Neural cell (in vitro differentiated cells): Measurements from ENCODE around the gene TEX22.

Experiments used
- EP300 ChIP-seq: fragments of 450-650 bp; conservative IDR thresholded peaks from 2 replicates; pipeline ENCODE4 v1.6.1; 2014; ENCODE audit warnings: antibody characterized with exemption, mild to moderate bottlenecking, moderate library complexity; ENCODE audit not compliant: poor library complexity, severe bottlenecking
- EZH2 ChIP-seq: fragments of 200-600, 300-800 bp; shearing (Covaris generic), sonication (generic); IDR thresholded peaks from 2 replicates; pipeline ENCODE4 v1.6.1; 2014; ENCODE audit warnings: antibody characterized with exemption, low read length, borderline replicate concordance, mild to moderate bottlenecking; ENCODE audit not compliant: insufficient read depth, poor library complexity, severe bottlenecking
- POLR2AphosphoS5 ChIP-seq: IDR thresholded peaks from 2 replicates; pipeline ENCODE4 v1.6.1; 2012
- RAD21 ChIP-seq: fragments of 450-650 bp; conservative IDR thresholded peaks from 2 replicates; pipeline ENCODE4 v1.6.1; 2014; ENCODE audit warnings: antibody characterized with exemption, mild to moderate bottlenecking, moderate library complexity
- SMC3 ChIP-seq: fragments of 450-650 bp; conservative IDR thresholded peaks from 2 replicates; pipeline ENCODE4 v1.6.1; 2014; ENCODE audit warnings: antibody characterized with exemption, mild to moderate bottlenecking, moderate library complexity; ENCODE audit not compliant: poor library complexity
- TAF1 ChIP-seq: IDR thresholded peaks from 2 replicates; pipeline ENCODE4 v1.6.1; 2012; ENCODE audit warnings: low read depth
- TF ChIP-seq, protein P1 (sequence below): fragments of 450-650 bp; IDR thresholded peaks from 2 replicates; pipeline ENCODE4 v1.5.1; 2014; ENCODE audit warnings: antibody characterized with exemption, mild to moderate bottlenecking, moderate library complexity; ENCODE audit not compliant: poor library complexity, severe bottlenecking

- TF ChIP-seq SMC3 (no peak), EP300 (no peak), POLR2AphosphoS5 (no peak), EZH2 (no peak), TAF1 (no peak), RAD21 (no peak)
- TF ChIP-seq, protein P1, sequence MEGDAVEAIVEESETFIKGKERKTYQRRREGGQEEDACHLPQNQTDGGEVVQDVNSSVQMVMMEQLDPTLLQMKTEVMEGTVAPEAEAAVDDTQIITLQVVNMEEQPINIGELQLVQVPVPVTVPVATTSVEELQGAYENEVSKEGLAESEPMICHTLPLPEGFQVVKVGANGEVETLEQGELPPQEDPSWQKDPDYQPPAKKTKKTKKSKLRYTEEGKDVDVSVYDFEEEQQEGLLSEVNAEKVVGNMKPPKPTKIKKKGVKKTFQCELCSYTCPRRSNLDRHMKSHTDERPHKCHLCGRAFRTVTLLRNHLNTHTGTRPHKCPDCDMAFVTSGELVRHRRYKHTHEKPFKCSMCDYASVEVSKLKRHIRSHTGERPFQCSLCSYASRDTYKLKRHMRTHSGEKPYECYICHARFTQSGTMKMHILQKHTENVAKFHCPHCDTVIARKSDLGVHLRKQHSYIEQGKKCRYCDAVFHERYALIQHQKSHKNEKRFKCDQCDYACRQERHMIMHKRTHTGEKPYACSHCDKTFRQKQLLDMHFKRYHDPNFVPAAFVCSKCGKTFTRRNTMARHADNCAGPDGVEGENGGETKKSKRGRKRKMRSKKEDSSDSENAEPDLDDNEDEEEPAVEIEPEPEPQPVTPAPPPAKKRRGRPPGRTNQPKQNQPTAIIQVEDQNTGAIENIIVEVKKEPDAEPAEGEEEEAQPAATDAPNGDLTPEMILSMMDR: no peak
Measured at GRCh38 chr14:105420101-105420973, 22.0 kb downstream of the TEX22 start.
